ENCODE results near the gene PCDHA3.

DNA sequence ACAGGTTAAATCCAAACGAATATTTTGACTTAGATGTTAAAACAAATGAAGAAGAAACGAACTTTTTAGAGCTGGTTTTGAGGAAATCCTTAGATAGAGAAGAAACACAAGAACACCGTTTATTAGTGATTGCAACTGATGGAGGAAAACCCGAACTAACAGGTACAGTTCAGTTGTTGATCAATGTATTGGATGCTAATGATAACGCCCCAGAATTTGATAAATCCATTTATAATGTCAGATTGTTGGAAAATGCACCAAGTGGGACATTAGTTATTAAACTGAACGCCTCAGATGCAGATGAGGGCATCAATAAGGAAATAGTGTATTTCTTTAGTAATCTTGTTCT, 21.4 kb downstream of the PCDHA3 start:
- TF ChIP-seq POLR2AphosphoS5 (IDR thresholded peaks at IDR 0.05; ENCODE audit: borderline replicate concordance, low read depth, low read length) (no peak), EZH2 (IDR thresholded peaks at IDR 0.05) (no peak), FOXP2 (optimal IDR thresholded peaks at IDR 0.05; ENCODE audit: control extremely low read depth, extremely low read length, insufficient read depth) (no peak)

Data from SK-N-MC (cell line).